NCI-H748 (cell line): Measurements from ENCODE around the gene FRS2.

Experiments
- DNase-seq: peaks from one replicate; lab custom pipeline; 2025; ENCODE audit not compliant: unreplicated experiment; lab: John Stamatoyannopoulos, UW

Gene FRS2

GRCh38 chr12:69524331-69524630 is 54.1 kb downstream of the FRS2 start:
- DNase-seq: no peak

- no peak for DNase-seq
Observed at GRCh38 chr12:69524755-69525469, 54.7 kb downstream of the FRS2 start.

DNA sequence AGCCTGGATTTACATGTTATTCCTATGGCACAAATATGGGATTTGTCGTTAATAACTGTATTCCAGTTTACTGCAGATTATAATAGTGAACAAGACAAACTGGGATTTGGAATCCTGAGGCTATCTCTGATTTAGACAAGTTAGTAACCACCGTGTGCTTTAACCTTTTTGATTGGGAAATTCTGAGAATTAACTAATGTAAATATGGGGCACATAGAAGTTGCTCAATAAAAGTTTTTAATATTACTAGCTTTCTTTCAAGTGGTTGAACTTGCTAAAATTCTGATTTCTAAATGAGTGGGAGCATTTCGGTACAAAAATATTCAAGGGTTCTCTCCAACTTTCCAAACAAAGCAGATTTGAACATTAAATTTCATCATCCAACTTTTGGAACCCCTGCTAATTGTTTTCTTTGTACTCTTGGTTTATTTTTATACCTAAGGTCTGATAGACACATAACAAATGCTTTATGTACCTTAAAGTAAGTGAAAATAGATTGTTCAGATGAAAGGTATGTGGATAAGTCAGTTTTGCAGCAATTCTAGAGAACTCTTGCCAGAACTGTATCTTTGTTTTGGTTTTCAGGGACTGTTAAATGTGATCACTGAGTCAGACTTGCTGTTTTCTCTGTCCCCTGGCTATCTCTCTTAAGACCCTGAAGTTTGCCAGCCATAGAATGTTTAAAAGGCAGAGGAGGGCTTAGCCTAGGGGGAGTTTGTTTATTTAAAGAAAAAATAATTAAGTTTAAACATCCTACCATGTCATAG is 57.5 kb downstream of the FRS2 start:
- DNase-seq: no peak

DNA sequence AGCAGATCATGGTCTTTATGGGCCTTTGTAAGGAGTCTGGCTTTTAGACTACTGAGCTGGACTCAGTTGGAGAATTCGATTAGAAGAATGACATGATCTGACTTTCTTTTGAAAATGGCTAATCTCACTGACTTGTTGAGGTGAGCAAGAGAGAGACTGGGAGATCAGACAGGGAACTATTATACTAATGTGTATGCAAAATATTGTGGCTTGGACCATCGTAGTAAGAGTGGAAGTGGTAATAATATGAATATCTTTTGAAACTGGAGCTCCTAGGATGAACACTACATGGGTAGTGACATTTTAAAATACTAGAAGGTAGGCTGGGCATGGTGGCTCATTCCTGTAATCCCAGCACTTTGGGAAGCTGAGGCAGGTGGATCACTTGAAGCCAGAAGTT is 58.8 kb downstream of the FRS2 start:
- DNase-seq: no peak

DNA sequence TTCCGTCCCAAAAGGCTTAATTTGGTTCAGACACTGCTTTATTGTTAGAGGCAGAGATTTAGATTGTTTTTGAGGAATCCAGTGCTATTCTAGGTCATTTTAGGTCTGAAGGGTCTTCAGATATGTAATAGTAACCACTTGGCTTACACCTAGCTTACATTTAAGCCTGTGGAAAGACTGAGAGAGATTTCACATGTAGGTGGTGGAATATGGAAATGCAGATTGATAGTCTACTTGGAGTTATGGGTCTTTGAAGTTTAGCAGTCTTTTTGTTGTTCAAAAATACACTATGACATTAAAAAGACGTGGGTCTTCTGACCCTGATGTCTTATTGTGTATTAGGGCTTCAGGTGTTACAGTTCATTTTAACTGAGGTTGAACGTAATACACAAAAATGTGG is 63.7 kb downstream of the FRS2 start:
- no peak for DNase-seq

DNA sequence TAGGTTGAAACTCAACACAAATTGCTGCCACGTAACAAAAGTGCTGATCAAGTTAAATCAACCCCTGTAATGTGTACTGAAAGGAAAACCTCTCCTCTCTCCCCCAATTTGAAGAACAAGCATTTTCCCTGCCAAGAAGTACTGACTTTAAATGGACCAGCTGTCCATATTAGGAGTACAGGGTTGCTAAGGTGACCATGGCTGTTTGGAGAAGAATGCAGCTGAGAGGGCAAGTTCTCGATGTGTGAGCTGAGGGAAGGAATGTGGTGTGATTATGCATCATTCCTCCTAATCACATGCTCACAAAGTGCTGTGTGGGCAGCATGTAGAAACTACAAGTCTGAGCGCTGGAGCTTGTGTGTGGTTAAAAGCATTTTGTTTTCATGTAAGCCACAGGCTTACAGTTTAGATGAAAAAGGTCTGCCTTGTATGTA is 64.2 kb downstream of the FRS2 start:
- peak; percentile 44 for DNase-seq

DNA sequence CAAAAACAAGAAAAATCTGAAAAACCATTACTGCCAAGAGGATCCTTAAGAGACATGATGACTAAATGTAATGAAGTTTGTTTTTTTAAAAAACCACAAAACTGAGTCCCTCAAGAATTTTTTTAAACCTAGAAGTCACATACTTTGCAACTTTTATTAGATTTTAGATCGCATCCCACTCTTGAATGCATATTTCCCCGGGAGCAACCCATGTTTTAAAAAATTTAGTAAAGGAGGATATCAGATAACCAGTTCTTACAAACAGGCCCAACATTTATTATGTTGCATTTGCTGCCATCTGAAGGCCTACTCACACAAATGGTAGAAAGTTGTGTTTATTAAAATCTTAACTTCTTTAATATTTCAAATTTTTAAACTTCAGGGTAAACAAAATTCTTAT is 70.8 kb downstream of the FRS2 start:
- DNase-seq: no peak

DNA sequence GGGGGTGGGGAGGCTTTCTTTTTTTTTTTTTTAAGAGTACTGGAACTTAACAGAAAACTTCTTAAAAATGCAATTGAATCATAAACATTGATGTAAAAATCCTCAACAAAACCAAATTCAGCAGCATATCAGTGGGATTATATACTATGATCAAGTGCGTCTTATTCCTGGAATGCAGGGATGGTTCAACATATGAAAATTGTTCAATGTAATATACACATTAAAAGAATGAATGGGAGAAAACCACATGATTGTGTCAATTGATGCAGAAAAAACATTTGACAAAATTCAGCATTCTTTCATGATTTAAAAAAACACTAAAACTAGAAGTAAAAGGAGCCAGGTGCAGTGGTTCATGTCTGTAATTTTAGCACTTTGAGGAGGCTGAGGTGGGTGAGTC is 73.9 kb downstream of the FRS2 start:
- DNase-seq: no peak

DNA sequence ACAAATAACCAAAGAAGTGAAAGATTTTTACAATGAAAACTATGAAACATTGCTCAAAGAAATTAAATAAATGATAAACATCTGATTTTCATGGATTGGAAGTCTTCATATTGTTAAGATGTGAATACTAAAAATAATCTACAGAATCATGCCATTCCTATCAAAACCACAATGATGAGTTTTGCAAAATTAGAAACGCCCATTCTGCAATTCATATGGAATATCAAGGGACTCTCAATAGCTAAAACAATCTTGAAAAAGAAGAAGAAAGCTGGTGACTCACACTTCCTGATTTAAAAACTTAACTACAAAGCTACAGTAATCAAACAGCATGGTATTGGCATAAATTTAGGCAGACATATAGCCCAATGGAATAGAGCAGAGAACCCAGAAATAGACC is 74.9 kb downstream of the FRS2 start:
- DNase-seq: no peak

GRCh38 chr12:69546693-69547438 is 76.7 kb downstream of the FRS2 start:
- no peak for DNase-seq

DNA sequence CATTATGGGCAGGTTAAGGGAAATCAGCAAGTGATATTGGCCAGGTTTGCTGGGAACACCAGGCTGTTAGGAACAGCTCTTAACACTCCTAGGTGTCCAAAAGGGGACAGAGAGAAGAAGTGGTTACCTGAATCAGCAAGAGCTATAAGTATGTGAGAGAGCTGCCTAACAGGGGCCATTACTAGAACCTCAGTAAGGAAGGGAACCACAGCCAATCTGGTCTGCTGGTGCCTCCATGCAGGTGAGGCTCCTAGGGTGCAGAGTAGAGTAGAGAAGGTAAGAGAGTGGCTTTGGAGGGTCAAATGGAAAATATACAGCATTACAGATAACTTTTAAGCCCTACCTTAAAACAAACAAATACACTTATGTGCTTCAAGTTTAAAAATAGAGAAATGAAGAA is 78.5 kb downstream of the FRS2 start:
- no peak for DNase-seq

- no peak for DNase-seq
Observed at GRCh38 chr12:69550569-69551350, 80.6 kb downstream of the FRS2 start.

DNA sequence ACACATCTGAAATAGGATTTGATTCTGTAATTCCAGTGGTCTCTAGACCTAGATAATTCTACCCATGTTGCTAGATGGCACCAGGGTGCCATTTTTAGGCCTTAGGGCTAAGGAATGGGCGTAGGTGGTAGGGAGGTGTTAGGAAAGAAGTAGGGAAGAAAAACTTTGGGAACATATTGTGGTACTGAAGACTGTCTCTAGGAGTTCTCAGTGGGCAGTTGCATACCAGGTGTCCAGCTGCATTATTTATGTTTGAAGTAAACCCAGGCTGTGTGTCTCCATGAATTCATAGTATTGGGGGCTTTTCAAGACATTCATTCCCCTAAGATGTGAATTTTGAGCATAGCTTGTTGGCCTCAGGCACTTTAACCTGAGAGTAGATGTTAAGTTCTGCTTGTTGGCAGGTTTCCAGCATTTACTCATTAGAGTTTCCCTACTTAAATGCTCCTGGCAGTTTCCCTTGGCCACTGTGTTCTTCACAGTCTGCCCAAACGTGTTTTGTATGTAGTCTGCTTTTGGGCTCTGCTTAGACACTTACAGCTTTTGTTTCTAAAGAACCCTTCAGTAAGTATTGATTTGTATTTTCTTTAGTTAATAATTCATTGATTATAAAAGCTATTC is 83.5 kb downstream of the FRS2 start:
- peak; percentile 45 for DNase-seq

DNA sequence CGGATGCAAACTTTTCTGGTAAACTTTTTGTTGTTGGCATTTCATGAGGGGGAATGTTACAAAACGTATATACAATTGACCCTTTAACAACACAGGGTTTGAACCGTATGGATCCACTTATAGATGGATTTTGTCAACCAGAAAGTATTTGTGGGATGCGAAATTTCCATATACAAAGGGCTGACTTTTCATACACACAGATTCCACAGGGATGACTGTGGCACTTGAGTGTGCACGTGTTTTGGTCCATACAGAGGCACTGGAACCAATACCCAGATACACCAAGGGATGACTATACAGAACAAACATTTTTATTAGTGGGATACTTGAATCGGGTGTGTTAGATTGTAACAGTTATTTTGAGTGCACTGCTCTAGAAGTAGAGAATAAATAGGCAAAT is 85.3 kb downstream of the FRS2 start:
- no peak for DNase-seq

- DNase-seq: no peak
Observed at GRCh38 chr12:69556383-69556782, 86.2 kb downstream of the FRS2 start.

DNA sequence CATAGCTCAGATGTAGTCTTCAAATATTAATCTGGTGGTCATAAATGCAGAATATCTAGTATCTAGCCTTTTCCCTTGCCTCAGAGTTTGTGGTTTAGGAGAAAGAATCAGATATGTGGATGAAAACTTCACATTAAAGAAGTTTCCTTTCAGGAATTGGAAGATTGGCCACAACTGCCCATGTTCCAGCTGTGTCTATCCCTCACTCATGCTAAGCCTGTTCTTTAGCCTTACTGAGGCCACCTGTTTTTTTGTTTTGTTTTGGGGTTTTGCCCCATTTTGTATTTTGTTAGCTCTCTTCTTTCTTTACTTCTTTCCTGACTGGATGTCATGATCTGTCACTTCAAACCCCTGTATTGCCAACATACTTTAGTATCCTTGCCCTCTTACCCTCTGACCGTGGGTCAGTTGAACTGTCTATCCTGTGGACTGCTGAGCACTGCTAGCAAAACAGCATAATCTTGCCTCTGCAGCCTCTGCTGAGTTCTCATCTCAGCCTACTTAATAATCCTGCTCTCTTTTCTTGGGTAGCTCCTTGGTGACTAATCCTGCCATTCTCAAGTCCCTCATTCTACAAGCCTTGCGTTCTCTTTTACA is 93.1 kb downstream of the FRS2 start:
- no peak for DNase-seq

GRCh38 chr12:69566603-69567002 is 96.4 kb downstream of the FRS2 start:
- no peak for DNase-seq

GRCh38 chr12:69569236-69569635 is 99.0 kb downstream of the FRS2 start:
- DNase-seq: no peak

DNA sequence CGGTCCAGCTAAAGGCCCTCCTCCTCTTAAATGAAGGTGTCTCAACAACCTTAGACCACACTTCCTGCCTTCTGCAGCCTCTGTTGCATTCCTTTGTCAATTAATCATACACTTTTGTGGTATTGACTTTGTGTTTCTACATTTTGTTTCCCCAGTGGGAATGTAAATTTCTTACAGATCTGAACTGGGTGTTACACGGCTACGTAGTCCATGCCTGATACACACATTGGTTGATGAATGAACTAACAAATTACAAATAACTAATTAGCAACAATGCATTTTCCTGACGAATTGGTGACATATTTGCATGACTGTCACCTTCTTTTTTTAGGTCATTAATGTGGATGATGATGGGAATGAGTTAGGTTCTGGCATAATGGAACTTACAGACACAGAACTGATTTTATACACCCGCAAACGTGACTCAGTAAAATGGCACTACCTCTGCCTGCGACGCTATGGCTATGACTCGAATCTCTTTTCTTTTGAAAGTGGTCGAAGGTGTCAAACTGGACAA is 99.9 kb downstream of the FRS2 start:
- DNase-seq: no peak
